ENCODE results near the gene UMPS.

- TF ChIP-seq CTCF (conservative IDR thresholded peaks at IDR 0.05) (no peak), EZH2 (IDR thresholded peaks at IDR 0.05; ENCODE audit: low read depth) (no peak)
Measured at GRCh38 chr3:124684459-124684858, 45.8 kb upstream of the UMPS start.

All from PC-9 (cell line).